HUDEP-2 (cell line): ENCODE data around the gene PPP6R1.

Experiments used
- DNase-seq, 76 experiments: peaks; one replicate each; lab custom pipeline; 2025; ENCODE audit not compliant: unreplicated experiment in 76 of 76; lab: John Stamatoyannopoulos, UW

Gene PPP6R1, protein sequence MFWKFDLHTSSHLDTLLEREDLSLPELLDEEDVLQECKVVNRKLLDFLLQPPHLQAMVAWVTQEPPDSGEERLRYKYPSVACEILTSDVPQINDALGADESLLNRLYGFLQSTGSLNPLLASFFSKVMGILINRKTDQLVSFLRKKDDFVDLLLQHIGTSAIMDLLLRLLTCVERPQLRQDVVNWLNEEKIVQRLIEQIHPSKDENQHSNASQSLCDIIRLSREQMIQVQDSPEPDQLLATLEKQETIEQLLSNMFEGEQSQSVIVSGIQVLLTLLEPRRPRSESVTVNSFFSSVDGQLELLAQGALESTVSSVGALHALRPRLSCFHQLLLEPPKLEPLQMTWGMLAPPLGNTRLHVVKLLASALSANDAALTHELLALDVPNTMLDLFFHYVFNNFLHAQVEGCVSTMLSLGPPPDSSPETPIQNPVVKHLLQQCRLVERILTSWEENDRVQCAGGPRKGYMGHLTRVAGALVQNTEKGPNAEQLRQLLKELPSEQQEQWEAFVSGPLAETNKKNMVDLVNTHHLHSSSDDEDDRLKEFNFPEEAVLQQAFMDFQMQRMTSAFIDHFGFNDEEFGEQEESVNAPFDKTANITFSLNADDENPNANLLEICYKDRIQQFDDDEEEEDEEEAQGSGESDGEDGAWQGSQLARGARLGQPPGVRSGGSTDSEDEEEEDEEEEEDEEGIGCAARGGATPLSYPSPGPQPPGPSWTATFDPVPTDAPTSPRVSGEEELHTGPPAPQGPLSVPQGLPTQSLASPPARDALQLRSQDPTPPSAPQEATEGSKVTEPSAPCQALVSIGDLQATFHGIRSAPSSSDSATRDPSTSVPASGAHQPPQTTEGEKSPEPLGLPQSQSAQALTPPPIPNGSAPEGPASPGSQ

GRCh38 chr19:55258828-55259539, at the start of gene PPP6R1:
Gene PPP6R1, minus strand, starts transcription at chr19:55259017. Its CDS starts 11,914 bp downstream, at chr19:55247103.
- peak in 75 of 76 experiments; percentile 86 to 100 (median 98) for DNase-seq

- DNase-seq = no peak
Measured at GRCh38 chr19:55308281-55308680, 49.5 kb upstream of the PPP6R1 start.

- DNase-seq = no peak
Measured at GRCh38 chr19:55306712-55307111, 47.9 kb upstream of the PPP6R1 start.

GRCh38 chr19:55305983-55306562, 47.3 kb upstream of the PPP6R1 start:
- DNase-seq = no peak

- peak in 21 of 76 experiments; percentile 10 to 46 (median 31) for DNase-seq
Measured at GRCh38 chr19:55305491-55305890, 46.7 kb upstream of the PPP6R1 start.

DNA sequence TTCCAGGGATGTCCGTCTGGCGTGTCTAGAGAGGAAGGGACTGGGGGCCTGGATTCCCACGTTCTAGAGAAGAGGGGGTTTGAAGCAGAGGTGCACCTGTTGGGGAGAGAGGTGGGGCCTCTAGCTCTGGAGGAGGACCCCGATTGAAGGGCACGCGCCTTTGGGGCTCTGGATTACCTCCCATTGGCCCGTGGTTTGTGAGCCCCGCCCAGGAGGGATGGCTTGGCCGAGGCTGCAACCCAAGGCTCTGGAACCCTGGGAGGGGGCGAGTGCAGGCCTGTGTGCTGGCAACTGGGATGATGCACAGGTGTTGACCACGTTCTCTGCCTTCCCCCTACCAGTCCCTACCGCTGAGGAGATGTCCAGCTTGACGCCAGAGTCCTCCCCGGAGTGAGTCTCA, 46.2 kb upstream of the PPP6R1 start:
- DNase-seq = no peak

DNA sequence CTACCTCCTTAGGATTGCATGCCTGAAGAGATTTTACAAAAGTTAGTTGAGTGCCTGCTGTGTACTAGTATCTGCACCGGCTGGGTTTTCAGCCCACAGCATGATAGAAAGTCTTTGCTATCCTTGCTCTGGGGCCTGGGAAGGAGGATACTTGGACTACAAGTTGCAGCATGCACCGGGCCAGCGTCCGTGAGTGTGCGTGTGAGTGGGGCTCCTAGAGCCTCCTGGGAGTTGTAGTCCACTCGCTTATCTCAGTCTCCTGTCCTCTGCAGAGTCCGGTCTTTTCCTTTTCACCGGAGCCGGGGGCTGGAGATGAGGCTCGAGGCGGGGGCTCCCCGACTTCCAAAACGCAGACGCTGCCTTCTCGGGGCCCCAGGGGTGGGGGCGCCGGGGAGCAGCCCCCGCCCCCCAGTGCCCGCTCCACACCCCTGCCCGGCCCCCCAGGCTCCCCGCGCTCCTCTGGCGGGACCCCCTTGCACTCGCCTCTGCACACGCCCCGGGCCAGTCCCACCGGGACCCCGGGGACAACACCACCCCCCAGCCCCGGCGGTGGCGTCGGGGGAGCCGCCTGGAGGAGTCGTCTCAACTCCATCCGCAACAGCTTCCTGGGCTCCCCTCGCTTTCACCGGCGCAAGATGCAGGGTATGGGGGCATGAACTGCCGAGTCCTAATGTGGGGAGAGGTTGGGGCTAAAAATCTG, 45.6 kb upstream of the PPP6R1 start:
- DNase-seq = peak in 45 of 76 experiments; percentile 15 to 67 (median 40)

DNA sequence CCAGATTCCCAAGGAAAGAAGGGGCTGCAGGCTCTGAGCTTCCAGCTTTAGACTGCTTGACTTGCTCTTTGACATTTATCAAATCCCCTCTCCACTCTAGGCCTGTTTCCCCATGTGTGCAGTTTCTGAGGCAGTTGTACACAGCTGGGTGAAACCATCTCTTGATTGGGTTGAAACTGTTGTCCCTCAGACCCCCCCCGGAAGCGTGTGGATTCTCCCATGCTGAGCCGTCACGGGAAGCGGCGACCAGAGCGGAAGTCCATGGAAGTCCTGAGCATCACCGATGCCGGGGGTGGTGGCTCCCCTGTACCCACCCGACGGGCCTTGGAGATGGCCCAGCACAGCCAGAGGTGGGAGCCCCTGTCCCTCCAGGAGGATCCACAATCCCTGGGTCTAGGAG, 44.7 kb upstream of the PPP6R1 start:
- no peak for DNase-seq

GRCh38 chr19:55302318-55302703, 43.5 kb upstream of the PPP6R1 start:
- no peak for DNase-seq

- DNase-seq = peak in 74 of 76 experiments; percentile 35 to 97 (median 84)
Measured at GRCh38 chr19:55301459-55302317, 42.9 kb upstream of the PPP6R1 start.

DNA sequence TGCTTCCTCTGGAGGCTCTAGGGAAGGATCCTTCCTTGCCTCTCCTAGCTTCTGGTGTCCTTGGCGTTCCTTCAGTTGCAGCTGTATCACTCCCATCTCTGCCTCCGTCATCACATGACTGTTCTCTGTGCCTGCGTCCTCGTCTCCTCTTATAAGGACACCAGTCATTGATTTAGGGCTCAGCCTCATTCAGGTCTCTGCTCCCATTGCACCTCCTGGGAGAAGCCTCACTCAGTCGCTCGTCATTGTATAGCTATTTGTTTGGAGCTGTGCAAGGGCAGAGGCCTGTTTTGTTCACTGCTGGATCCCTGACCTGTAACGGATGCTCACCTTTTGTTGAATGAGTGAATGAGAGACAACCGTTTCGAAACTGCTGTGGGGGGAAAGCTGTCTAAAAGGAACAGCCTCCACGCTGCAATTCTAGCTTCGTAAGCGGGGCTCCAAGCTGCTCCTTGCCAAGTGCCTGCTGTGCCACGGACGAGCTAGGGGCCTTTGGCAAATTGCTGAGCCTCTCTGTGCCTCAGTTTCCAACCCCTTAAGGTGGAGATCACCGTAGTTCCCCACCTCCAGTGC, 42.2 kb upstream of the PPP6R1 start:
- DNase-seq = no peak

DNA sequence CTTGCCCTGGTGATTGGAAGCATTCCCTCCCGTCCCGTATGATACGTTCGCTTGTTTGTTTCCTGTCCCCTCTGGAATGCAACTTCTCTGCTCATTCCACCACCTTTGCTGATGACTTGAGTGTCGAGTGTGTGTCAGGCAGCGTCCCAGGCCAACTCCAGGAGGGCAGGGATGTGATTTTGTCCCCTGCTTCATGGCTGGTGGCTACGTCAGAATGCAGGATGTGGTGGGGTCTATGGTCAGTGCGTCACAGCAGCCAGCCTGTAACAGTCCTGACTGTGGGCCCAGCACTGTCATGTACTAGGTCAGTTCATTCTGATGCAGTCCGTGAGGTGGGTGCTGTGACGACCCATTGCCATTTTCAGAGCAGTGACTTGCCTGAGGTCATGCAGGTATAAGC, 41.2 kb upstream of the PPP6R1 start:
- no peak for DNase-seq

DNA sequence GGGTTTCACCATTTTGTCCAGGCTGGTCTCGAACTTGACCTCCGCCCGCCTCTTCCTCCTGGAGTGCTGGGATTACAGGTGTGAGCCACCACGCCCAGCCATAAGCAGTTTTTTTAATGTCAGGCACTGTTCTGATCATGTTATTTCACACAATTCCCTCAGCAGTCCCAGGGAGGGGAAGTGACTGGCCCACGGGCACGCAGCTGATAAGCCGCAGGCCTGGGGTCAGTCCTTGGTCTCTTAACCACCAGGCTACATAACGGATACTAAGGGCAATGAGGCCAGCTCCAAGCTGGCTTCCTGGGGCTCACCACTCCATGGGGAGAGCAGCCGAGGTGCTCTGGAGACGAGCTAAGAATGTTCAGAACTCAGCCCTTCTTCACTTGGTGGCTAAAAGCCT, 38.5 kb upstream of the PPP6R1 start:
- DNase-seq = no peak

DNA sequence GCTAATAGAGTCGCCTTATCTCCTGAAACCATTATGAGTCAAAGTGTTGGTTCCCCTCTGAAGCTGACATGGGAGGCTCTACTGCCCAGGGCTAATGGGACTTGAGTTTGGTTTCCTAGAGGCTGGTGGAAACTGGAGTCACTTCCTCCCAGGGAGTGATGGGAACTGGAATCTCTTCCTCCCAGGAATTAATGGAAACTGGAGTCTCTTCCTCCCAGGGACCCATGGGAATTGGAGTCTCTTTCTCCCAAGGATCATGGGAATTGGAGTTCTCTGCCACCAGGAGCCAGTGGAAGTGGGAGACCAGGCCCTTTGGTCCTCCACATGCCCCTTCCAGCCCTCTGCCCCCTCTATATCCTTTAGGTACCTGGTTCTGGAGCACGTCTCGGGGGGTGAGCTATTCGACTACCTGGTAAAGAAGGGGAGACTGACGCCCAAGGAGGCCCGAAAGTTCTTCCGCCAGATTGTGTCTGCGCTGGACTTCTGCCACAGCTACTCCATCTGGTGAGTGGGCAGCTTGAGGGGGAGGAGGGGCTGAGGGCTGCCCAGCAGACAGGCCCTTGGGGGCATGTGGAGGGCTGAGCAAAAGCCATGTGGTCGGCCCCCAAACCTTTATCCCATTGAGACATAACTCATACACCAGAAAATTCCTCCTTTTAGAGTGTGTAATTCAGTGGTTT, 30.4 kb upstream of the PPP6R1 start:
- DNase-seq = no peak

DNA sequence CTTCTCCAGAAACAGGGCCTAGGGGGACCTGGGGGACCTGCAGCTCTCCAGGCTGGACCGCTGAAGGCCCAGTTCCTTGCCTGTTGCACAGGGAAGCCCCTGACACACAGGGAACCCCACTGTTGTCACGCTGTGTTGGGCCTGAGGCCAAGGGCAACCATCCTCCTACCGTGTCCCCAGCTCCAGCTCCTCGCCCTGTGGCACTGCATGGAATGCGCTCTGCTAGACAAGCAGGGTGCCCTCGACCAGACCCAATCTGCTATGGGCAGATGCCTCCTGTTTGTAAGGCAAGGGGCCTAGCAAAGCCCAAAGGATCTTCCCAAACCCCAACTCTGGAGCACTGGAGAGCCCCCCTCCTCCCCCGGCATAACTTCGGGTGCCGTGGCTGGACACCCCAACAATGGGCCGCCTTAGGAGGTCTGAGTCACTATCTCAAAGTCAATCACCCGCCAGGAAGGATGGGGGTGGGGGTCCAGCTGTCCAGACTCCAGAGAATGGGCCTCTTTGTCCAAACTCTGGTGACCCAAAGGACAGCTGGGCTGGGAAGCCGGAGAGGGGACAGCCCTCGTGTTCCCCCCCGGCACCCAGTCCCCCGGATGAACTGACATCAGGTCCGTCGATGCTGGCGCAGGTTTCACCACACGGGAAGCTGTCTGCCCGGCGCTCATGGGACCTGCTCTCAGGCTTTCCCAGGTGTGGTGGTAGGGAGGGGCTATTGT, 28.7 kb upstream of the PPP6R1 start:
- no peak for DNase-seq

DNA sequence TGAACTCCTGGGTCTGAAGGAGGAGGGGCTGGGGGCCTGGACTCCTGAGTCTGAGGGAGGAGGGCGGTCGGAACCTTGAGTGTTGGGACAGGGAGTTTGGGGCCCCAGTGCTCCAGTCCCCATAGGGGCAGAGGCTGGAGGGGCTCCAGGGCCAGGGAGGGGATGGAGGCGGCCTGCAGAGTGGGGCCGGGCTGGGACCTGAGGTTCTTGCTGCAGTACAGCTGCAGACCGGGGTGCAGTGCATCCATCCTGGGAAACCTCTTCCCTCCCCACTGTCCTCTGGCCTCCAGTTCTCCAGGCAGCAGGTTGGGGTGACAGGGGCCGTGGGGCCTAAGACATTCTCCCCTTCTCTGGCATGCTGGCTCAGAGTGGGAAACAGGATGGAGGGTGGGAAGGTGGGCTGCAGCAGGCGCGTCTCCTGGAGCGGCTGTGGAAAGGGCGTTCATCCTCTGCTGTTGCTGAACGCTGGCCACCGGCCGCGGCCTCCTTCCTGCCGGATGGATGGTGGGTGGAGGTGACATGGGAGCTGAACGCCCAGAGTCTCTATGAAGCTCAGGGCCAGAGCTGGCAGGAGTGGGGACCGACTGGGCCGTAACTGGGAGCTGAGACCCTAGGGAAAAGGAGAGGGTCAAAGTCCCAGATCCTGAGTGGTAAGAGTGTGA, 26.5 kb upstream of the PPP6R1 start:
- DNase-seq = no peak

DNA sequence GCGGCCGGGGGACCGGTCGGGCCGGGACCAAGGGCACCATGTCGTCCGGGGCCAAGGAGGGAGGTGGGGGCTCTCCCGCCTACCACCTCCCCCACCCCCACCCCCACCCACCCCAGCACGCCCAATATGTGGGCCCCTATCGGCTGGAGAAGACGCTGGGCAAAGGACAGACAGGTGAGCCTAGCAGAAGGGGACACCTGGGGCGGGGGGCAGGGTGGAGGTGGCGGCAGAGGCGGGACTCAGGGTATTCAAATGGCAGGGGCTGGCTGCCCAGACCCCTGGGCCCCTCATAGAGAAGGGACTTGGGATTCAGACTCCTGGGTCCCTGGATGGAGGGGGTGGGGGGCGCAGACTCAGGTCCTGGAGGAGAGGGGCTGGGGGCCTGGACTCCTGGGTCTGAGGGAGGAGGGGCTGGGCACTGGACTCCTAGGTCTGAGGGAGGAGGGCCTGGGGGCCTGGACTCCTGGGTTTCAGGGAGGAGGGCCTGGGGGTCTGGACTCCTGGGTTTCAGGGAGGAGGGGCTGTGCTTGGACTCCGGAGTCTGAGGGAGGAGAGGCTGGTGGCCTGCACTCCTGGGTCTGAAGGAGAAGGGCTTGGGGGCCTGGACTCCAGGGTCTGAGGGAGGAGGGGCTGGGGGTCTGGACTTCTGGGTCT, 25.7 kb upstream of the PPP6R1 start:
- no peak for DNase-seq
